ENCODE measurements around the gene GALNT3.

GALNT3 gene

GRCh38 chr2:165793779-165794535 is at the start of gene GALNT3:
Gene GALNT3 (minus strand): TSS chr2:165794247. CDS start chr2:165770700, 23,547 bp downstream.
- DNase-seq: peak in 3 of 4 experiments; percentile 2 to 4 (median 4)

DNA sequence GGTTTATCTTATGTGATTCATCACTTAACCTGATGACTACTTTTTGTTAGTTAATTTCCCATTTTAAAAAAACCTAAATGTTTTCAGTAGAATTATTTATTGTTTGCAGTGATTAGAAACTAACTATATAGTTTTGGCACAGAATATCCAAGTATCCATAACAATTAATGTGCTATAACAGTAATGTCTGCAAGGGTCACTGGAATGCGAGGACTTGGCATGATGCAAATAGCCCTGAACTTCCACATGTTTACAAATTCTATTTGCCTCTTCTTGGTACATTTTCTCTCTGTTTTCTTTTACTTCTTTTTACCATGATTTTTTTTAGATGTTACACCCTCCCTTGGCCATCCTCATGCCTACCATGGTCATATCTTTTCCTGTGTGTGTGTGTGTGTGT is 49.3 kb upstream of the GALNT3 start:
- no peak for DNase-seq

GRCh38 chr2:165840333-165840958 is 46.4 kb upstream of the GALNT3 start:
- no peak for DNase-seq

- no peak for DNase-seq
These were observed 45.6 kb upstream of the GALNT3 start for GRCh38 chr2:165839610-165840009.

GRCh38 chr2:165837122-165837521 is 43.1 kb upstream of the GALNT3 start:
- no peak for DNase-seq

DNA sequence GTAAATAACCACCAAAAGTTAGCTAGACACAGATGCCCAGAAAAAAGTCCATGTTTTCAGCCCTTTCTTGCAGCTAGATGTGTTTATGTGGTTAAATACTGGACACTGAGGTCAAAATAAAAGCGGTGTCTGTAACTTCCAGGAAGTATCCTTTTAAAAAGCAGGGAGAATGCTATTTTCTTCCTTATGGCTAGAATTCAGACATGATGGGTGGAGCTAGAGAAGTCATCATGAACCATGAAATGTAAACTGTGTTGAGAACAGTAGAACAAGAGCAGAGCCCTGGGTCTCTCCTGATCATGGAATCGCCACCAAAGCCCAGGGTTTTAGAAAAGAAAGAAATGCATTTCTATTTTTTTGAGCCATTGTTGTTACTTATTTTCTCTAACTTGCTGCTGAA is 41.3 kb upstream of the GALNT3 start:
- no peak for DNase-seq

- no peak for DNase-seq
These were observed 39.1 kb upstream of the GALNT3 start for GRCh38 chr2:165833156-165833555.

DNA sequence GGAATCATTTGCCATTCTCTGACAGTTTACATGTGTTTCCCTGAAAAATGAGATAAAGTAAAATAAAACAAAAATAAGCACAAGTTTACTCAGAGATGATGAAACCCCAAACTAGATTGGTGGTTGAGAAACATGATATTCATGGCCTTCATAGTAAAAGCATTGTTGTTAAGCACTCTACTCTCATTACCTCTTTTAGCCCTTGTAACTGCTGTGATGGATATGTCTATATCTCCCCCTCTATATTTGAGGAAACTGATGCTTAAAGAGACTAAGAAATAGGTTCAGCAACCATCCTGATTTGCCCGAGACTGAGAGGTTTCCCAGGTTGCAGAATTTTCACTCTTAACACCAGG is 33.9 kb upstream of the GALNT3 start:
- DNase-seq: no peak

DNA sequence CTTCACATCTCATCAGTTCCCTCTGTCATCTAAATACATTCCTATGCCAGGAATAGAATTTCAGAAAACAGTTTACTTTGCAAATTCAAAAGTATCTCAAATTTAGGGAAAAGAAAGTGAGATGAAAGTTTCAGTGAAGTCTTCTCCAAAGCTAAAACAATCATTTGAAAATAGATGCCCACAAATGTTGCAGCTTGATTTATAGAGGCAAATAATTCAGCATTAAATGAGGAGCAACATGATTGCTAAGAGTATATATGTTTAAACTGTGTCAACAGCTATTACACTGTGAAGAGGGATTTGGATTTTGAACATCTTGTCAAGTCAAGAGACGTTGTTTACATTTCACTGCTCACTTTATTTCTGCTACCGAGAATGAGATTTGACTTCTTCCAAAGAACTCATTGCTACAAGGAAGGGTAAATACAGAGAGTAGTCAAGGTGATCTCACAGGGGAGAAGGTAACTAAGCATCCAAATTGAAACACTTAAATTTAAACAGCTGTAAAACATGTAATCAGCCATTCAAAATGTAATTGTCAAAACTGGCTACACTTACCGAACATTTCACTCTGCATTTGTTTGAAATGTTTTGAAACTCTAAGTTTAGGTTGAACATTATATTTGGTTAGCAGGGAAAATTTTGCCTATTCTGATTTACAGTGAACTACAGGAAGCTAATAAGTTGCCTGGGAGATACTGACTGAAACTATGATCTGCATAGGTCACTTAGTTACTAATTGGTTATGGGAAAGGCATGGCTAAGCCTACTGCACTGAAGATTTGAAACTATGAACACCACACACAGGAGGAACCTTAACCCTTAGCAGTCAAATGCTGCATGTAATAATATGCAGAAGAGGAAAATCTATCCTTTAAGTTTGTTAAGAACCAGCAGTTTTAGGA is 33.2 kb upstream of the GALNT3 start:
- no peak for DNase-seq

- DNase-seq: no peak
These were observed 31.0 kb upstream of the GALNT3 start for GRCh38 chr2:165825041-165825440.

DNA sequence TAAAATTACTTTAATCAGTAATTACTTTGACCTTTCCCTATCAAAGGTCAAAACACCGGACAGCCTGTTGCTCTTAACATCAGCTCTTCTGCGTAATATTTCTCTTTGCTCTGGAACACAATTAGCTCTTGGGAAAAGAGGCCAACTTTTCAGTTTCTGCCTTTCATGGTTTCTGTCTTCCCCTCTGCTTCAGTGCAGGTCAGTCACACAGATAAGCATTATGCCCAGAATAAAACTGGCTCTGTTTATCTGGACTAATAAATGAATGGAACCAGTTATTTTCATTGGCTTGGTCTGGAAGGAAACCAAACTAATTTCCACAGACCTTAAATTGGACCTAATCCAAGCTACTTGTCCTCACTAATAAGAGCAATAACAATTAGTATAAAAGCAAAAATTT is 26.2 kb upstream of the GALNT3 start:
- no peak for DNase-seq

DNA sequence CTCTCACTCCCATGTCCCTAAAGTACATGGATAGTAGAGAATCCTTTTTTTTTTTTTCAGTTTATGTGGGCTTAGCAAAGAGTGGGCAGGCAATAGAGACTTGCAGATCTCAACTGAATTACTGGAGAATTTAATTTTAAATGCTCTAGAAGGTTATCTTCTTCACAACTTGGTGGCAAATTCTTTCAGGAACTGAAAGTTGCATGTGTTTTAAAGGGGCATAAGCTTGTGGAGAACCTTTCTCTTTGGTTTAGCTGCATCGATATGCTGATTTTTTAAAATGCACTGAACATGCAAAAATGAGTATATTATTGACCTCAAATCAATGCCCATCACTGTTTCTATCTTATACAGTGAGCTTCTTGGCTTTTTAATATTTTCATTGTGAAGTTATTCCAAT is 24.9 kb upstream of the GALNT3 start:
- DNase-seq: no peak

DNA sequence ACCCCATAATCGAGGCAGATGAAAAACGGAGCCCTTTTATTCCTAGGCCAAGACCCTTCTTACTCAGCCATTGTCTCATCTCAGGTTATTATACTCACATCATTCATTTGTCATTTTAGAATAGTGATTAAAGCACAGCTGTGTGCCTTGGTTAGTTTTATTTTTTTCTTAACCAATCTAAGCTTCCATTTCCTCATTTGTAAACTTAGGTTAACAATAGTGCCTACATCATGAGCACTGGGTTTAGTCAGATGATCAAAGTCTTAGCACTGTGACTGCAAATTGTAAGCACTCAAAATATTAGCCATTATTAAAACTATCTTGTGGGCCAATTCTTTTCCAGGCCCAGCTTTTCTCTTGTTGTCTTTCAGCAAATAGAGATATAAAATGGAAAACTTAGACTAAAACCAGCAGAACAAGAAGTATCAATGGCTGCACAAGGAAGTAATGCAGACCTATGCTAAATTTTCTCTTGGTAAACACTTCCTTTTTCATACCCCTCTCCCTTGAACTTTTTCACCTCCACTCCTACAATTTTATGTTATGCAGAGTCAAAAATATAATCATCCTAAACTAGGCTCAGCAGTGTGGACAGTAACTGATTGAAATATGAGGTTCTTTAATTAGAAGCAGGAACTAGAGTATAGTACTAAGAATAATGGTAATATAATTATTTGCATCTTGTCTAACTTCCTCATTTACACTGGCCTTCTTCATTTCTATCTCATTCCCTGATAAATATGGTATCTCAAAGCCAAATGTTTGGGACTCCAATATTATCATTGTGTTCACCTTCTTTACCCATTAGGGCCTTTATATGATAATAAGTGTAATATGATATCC is 21.5 kb upstream of the GALNT3 start:
- DNase-seq: no peak

DNA sequence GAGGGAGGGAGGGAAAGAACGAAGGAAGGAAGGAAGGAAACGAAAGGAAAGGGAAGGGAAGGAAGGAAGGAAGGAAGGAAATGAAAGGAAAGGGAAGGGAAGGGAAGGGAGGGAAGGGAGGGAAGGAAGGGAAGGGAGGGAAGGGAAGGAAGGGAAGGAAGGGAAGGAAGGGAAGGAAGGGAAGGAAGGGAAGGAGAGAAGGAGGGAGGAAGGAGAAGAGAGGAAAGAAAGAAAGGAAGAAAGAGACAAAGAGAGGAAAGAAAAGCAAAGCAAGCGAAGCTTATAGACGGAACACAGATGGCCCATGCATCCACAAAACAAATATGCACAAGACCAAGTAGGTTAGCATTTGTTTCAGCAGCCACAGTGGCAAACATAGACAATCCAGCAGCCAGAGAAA is 20.4 kb upstream of the GALNT3 start:
- no peak for DNase-seq

- no peak for DNase-seq
These were observed 17.7 kb upstream of the GALNT3 start for GRCh38 chr2:165811592-165812370.

DNA sequence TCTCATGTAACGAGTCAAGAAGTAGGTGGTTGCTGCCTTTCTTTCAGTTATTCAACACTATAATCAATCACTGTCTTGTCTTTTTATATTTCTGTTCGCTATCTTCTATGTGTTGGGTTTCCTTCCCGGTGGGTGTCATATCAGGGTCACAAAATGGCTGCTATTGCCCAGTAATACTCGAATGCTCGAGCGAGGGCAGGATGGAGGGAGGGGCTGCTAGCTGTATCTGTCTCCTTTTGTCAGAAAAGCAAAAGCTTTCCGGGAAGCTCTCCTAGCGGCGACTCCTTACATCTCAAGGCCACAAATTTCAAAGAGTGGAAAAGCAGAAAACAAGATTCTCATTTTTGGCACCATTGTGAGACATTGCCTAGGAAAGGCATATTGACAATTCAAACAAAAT is 16.4 kb upstream of the GALNT3 start:
- no peak for DNase-seq

- no peak for DNase-seq
These were observed 10.7 kb upstream of the GALNT3 start for GRCh38 chr2:165804719-165805118.

GRCh38 chr2:165803123-165803760 is 9.2 kb upstream of the GALNT3 start:
- DNase-seq: no peak

- no peak for DNase-seq
These were observed 7.1 kb upstream of the GALNT3 start for GRCh38 chr2:165801176-165801575.

DNA sequence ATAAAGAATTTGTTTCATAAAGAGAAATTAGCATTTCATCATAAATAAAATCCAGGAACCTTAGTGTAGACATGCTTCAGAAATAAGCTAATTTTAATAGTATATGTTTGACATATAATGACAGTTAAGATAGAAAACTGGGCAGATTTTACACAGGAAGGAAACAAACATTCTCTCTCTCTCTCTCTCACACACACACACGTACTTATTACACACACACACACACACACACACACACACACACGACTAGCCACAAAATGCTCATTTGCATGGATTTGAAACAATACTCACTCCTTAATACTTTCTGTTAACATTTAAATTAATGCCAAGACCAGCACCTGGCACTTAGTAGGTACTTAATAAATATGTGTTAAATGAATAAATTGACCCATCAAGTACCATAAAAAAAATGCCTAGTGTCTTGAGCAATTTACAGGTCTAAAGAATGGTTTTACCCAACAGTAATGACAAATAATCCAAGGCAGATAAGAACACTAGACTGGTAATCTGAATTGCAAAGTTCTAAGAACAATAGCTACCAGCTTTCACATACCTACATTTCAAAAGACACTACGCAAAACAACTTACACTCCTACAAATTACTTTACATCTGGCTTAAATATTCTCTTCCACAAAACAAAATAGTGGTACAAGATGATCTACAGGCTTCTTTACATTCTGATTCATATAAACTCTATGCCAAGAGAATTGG is 2.9 kb upstream of the GALNT3 start:
- DNase-seq: no peak

DNA sequence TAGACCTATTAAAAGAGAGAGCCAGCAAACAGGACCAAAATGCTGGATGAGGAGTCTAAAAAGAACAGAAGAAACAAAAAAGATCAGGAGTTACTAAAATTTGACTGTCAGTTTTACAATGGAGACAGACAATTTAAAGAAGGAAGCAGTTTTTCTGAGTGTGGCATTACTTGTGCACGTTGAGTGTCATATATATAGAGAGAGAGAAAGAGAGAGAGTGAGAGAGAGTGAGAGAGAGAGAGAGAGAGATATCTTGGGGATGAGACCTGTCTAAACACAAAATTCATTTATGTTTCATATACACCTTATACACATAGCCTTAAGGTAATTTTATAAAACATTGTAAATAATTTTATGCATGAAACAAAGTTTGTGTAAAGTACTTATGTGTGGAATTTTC is 2.1 kb upstream of the GALNT3 start:
- no peak for DNase-seq

Data from activated CD4-positive, CD25-positive, alpha-beta regulatory T cell (primary cell).